Panc1 (cell line): ENCODE results near the gene USH2A. TPM values are rescaled to one million over a fixed set of nuclear protein-coding genes. Genes with fewer than 3 reads are reported as not detected.

Experiments used
- ATAC-seq: fragments of 200-7000 bp; cut with Tn5 transposase; 2 replicates; pipeline ENCODE4 v1.9.1; 2020; ENCODE audit warnings: mild to moderate bottlenecking, moderate library complexity
- BruUV-seq: library from RNA; stranded (reverse); fragments of 400-500 nt; replicated peaks from 2 replicates; lab custom pipeline; 2021; lab: Mats Ljungman, UMichigan
- CTCF ChIA-PET: fragments of 300-600 bp; sonication (Branson Sonifier 250); formaldehyde crosslinking; loops from one replicate; lab custom pipeline; 2022; ENCODE audit warnings: antibody characterized with exemption; lab: Charles Lee
- POLR2A ChIA-PET: fragments of 300-600 bp; sonication (Branson Sonifier 250); formaldehyde crosslinking; loops from one replicate; lab custom pipeline; 2022; ENCODE audit warnings: antibody characterized with exemption; lab: Charles Lee
- DNase-seq: peaks from one replicate; pipeline ENCODE4 v3.0.0-alpha.2; 2010; ENCODE audit warnings: low read depth, low spot score
- H3K27ac ChIP-seq: 2 replicates; pipeline ENCODE4 v1.5.1; 2011; ENCODE audit warnings: mild to moderate bottlenecking, low read length, inconsistent platforms
- H3K27me3 ChIP-seq: fragments of 200-500 bp; sonication (Bioruptor generic); 2 replicates; pipeline ENCODE4 v1.6.0; 2014; ENCODE audit warnings: low read length, inconsistent platforms; ENCODE audit not compliant: control insufficient read depth, insufficient read depth
- H3K36me3 ChIP-seq: fragments of 200-500 bp; sonication (Bioruptor generic); 2 replicates; pipeline ENCODE4 v1.5.1; 2014; ENCODE audit warnings: inconsistent platforms, mild to moderate bottlenecking, low read length, moderate library complexity; ENCODE audit not compliant: control insufficient read depth, insufficient read depth
- H3K4me1 ChIP-seq: 2 replicates; pipeline ENCODE4 v1.5.1; 2011; ENCODE audit warnings: inconsistent platforms, mild to moderate bottlenecking, low read length, moderate library complexity; ENCODE audit not compliant: control insufficient read depth, insufficient read depth
- H3K4me3 ChIP-seq, 2 experiments: 2 replicates each; pipeline ENCODE4 v1.5.1; 2011 to 2012; ENCODE audit warnings: low read depth in 2 of 2, low read length in 2 of 2, mild to moderate bottlenecking in 2 of 2, inconsistent platforms in 1 of 2, moderate library complexity in 1 of 2
- H3K9me3 ChIP-seq: fragments of 200-500 bp; sonication (Bioruptor generic); 2 replicates; pipeline ENCODE4 v1.5.1; 2014; ENCODE audit warnings: low read depth, mild to moderate bottlenecking, inconsistent platforms, low read length, moderate library complexity; ENCODE audit not compliant: control insufficient read depth, insufficient read depth
- POLR2AphosphoS5 ChIP-seq: IDR thresholded peaks from 2 replicates; pipeline ENCODE4 v1.6.1; 2012; ENCODE audit warnings: mild to moderate bottlenecking, low read depth, low read length, moderate library complexity
- SIN3A ChIP-seq: IDR thresholded peaks from 2 replicates; pipeline ENCODE4 v1.6.1; 2012; ENCODE audit warnings: low read depth, mild to moderate bottlenecking, low read length, moderate library complexity, borderline replicate concordance; ENCODE audit not compliant: insufficient read depth
- TCF7L2 ChIP-seq: IDR thresholded peaks from 2 replicates; pipeline ENCODE4 v1.6.1; 2011; ENCODE audit warnings: mild to moderate bottlenecking, low read depth, low read length, inconsistent platforms
- in situ Hi-C: cut with HindIII; loops from 2 replicates; pipeline ENCODE4 v1.10.0; 2016; ENCODE audit warnings: low sequenced_read_pairs, low pct_unique_long_range_greater_than_20kb
- intact Hi-C: fragments of 100-400 bp; cut with micrococcal nuclease; formaldehyde crosslinking; loops from one replicate; pipeline ENCODE4 v1.10.0; 2022; ENCODE audit not compliant: unreplicated experiment
- total RNA-seq: library from RNA; stranded (reverse); gene quantifications from one replicate; pipeline ENCODE4 v1.2.1, GENCODE V29; 2021; ENCODE audit not compliant: unreplicated experiment
- TF ChIP-seq, protein P1 (sequence below): fragments of 450-650 bp; IDR thresholded peaks from 2 replicates; pipeline ENCODE4 v1.5.1; 2017; ENCODE audit warnings: mild to moderate bottlenecking
- TF ChIP-seq, protein P2 (sequence below), 2 experiments: IDR thresholded peaks; 2 replicates each; pipeline ENCODE4 v1.6.1; 2011 to 2012; ENCODE audit warnings: low read depth in 2 of 2, control low read depth in 1 of 2, low read length in 1 of 2, mild to moderate bottlenecking in 1 of 2, moderate library complexity in 1 of 2; ENCODE audit not compliant: insufficient read depth in 1 of 2

The USH2A gene
- total RNA-seq, 1 experiment from 2014 or later, result not detected

DNA sequence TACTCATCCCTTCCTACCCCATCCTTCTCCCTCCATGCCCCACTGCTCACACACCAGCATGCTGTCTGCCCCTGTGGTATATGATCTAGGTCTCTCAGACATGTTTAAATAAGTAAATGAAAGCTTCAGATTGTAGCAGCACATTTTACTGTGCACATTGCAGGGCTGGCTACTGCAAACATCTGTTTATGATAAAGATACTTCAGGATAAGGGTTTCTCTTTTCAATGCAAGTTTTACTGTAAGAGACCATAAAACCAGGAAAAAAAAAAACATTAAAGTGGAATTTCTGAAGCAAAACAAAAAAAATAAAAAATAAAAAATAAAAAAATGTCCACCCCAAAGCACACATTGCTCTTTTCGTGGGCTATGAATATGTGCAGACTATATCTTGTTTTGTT is 184.4 kb downstream of the USH2A start:
- intact Hi-C loops (no loop called here), in situ Hi-C loops (no loop called here)
- no peaks in the 10 kb centered on the region for H3K4me1 ChIP-seq
- ATAC-seq (no peak), DNase-seq (no peak)
- TF ChIP-seq, protein P1, sequence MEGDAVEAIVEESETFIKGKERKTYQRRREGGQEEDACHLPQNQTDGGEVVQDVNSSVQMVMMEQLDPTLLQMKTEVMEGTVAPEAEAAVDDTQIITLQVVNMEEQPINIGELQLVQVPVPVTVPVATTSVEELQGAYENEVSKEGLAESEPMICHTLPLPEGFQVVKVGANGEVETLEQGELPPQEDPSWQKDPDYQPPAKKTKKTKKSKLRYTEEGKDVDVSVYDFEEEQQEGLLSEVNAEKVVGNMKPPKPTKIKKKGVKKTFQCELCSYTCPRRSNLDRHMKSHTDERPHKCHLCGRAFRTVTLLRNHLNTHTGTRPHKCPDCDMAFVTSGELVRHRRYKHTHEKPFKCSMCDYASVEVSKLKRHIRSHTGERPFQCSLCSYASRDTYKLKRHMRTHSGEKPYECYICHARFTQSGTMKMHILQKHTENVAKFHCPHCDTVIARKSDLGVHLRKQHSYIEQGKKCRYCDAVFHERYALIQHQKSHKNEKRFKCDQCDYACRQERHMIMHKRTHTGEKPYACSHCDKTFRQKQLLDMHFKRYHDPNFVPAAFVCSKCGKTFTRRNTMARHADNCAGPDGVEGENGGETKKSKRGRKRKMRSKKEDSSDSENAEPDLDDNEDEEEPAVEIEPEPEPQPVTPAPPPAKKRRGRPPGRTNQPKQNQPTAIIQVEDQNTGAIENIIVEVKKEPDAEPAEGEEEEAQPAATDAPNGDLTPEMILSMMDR, result no peak
- TF ChIP-seq SIN3A (no peak), POLR2AphosphoS5 (no peak), TCF7L2 (no peak)
- TF ChIP-seq, protein P2, sequence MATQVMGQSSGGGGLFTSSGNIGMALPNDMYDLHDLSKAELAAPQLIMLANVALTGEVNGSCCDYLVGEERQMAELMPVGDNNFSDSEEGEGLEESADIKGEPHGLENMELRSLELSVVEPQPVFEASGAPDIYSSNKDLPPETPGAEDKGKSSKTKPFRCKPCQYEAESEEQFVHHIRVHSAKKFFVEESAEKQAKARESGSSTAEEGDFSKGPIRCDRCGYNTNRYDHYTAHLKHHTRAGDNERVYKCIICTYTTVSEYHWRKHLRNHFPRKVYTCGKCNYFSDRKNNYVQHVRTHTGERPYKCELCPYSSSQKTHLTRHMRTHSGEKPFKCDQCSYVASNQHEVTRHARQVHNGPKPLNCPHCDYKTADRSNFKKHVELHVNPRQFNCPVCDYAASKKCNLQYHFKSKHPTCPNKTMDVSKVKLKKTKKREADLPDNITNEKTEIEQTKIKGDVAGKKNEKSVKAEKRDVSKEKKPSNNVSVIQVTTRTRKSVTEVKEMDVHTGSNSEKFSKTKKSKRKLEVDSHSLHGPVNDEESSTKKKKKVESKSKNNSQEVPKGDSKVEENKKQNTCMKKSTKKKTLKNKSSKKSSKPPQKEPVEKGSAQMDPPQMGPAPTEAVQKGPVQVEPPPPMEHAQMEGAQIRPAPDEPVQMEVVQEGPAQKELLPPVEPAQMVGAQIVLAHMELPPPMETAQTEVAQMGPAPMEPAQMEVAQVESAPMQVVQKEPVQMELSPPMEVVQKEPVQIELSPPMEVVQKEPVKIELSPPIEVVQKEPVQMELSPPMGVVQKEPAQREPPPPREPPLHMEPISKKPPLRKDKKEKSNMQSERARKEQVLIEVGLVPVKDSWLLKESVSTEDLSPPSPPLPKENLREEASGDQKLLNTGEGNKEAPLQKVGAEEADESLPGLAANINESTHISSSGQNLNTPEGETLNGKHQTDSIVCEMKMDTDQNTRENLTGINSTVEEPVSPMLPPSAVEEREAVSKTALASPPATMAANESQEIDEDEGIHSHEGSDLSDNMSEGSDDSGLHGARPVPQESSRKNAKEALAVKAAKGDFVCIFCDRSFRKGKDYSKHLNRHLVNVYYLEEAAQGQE (IDR thresholded peaks at IDR 0.05; ENCODE audit: insufficient read depth in 1 of 2, low read depth in 2 of 2, low read length in 1 of 2), result no peak
- POLR2A ChIA-PET, result no interaction called here
- no peaks in the 10 kb centered on the region for H3K27me3 ChIP-seq
- no peaks in the 10 kb centered on the region for H3K9me3 ChIP-seq
- no peaks in the 10 kb centered on the region for H3K36me3 ChIP-seq
- H3K27ac ChIP-seq, result no peak overlapping the region
- no peak overlapping the region for H3K4me3 ChIP-seq
- BruUV-seq, result no TSS peak
- CTCF ChIA-PET, result no interaction called here

DNA sequence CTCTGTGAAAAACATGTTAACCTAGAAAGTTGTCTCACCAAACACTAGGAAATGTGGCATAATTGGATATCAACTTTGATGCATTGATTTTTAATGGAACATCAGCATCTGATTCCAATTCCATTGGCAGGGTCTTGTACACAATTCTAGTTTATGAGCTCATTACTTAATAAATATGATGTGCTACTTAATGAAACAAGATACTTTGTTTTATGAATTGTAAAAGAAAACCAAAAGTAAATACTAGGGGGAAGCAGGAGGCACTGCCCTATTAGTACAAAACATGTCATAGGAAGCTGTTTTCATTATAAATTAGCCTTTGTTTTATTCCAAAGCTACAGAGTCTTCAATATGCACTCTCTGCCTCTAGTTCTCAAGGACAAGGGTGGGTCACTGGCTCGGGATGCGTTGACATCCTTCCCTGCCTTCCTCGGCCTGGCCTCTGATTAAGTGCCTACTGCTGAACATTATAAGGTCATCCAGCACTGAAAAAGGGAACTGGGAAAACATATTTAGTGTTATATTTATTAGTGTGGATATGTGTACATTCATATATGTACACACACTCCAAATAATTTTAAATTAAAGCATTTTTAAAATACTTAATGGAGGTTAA is 185.2 kb downstream of the USH2A start:
- intact Hi-C loops, result no loop called here
- DNase-seq (no peak), ATAC-seq (no peak)
- in situ Hi-C loops, result no loop called here
- H3K27ac ChIP-seq, result no peak overlapping the region
- ChIA-PET POLR2A (no interaction called here), CTCF (no interaction called here)
- BruUV-seq, result no TSS peak
- no peaks in the 10 kb centered on the region for H3K36me3 ChIP-seq
- no peak for TF ChIP-seq TCF7L2
- H3K4me3 ChIP-seq, result no peak overlapping the region
- no peaks in the 10 kb centered on the region for H3K27me3 ChIP-seq
- no peaks in the 10 kb centered on the region for H3K4me1 ChIP-seq
- no peaks in the 10 kb centered on the region for H3K9me3 ChIP-seq

DNA sequence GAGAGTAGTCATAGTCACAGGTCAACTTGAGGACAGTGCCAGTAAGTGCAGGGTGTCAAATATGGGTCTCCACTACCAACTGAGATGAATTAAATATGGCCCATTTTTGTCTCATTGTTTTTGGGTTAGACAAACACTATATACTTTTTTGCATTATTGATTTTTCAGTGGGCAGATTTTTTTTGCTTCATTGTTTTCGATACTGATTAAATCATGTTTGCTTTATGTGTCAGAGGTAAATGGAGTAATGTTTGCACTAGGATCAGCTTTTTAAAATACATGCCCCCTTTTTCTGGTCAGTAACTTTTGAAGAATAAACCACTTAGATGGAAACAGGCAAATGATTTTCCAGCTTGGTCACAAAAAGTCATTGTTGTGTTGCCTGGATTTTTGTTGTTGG is 199.0 kb downstream of the USH2A start:
- DNase-seq, result no peak
- no peaks in the 10 kb centered on the region; the same call in 1 of the 2 replicates for H3K27me3 ChIP-seq
- BruUV-seq, result no TSS peak
- no peaks in the 10 kb centered on the region for H3K9me3 ChIP-seq
- ATAC-seq, result no peak
- no peak for TF ChIP-seq POLR2AphosphoS5
- TF ChIP-seq, protein P2 (IDR thresholded peaks at IDR 0.05; ENCODE audit: insufficient read depth in 1 of 2, low read depth in 2 of 2, low read length in 1 of 2), result no peak
- no peak for TF ChIP-seq TCF7L2
- TF ChIP-seq, protein P1, result no peak
- no peak for TF ChIP-seq SIN3A
- ChIA-PET CTCF (no interaction called here), POLR2A (no interaction called here)
- intact Hi-C loops, result no loop called here
- no peak overlapping the region for H3K4me3 ChIP-seq
- no peaks in the 10 kb centered on the region for H3K36me3 ChIP-seq
- no peak overlapping the region for H3K27ac ChIP-seq
- H3K4me1 ChIP-seq, result peaks cover 3% of the 10 kb centered on the region; the same call in 1 of the 2 replicates
- in situ Hi-C loops, result no loop called here
